OCI-LY1 (cell line): ENCODE measurements around the gene LRRC8D.

Experiments used
- H2AFZ ChIP-seq: fragments of 200-600 bp; sonication (generic), shearing (Covaris generic); 2 replicates; pipeline ENCODE4 v1.6.0; 2014; ENCODE audit warnings: antibody characterized with exemption, mild to moderate bottlenecking, low read length
- H3F3A ChIP-seq: fragments of 200-600 bp; sonication (generic), shearing (Covaris generic); 2 replicates; pipeline ENCODE4 v1.6.0; 2014; ENCODE audit warnings: mild to moderate bottlenecking, antibody characterized with exemption, low read length, moderate library complexity; ENCODE audit not compliant: insufficient read depth
- H3K27ac ChIP-seq: fragments of 200-600 bp; sonication (generic); 2 replicates; pipeline ENCODE4 v1.5.1; 2014; ENCODE audit warnings: low read length, mixed run types, mild to moderate bottlenecking, low read depth; ENCODE audit not compliant: poor library complexity, severe bottlenecking
- H3K27me3 ChIP-seq: fragments of 200-600 bp; sonication (generic); 2 replicates; pipeline ENCODE4 v1.6.0; 2014; ENCODE audit warnings: antibody characterized with exemption, mild to moderate bottlenecking, low read length, moderate library complexity; ENCODE audit not compliant: insufficient read depth
- H3K36me3 ChIP-seq: fragments of 200-600 bp; sonication (generic); 2 replicates; pipeline ENCODE4 v1.6.1; 2014; ENCODE audit warnings: mild to moderate bottlenecking, antibody characterized with exemption, low read length, moderate library complexity, mixed read lengths; ENCODE audit not compliant: insufficient read depth
- H3K4me1 ChIP-seq: fragments of 200-600 bp; sonication (generic); 2 replicates; pipeline ENCODE4 v1.5.1; 2014; ENCODE audit warnings: mild to moderate bottlenecking, low read length, moderate library complexity; ENCODE audit not compliant: insufficient read depth, severe bottlenecking
- H3K4me2 ChIP-seq: fragments of 200-600 bp; sonication (generic), shearing (Covaris generic); 2 replicates; pipeline ENCODE4 v1.6.1; 2014; ENCODE audit warnings: low read length
- H3K4me3 ChIP-seq: fragments of 200-600 bp; sonication (generic); 2 replicates; pipeline ENCODE4 v1.5.1; 2014; ENCODE audit warnings: low read length, low read depth, mild to moderate bottlenecking, mixed read lengths; ENCODE audit not compliant: poor library complexity, severe bottlenecking
- H3K79me2 ChIP-seq: fragments of 200-600 bp; shearing (Covaris generic); 2 replicates; pipeline ENCODE4 v1.6.1; 2016; ENCODE audit warnings: mixed run types, low read length, mixed read lengths; ENCODE audit not compliant: insufficient read depth
- H3K9ac ChIP-seq: fragments of 200-600 bp; sonication (generic), shearing (Covaris generic); 2 replicates; pipeline ENCODE4 v1.6.1; 2014; ENCODE audit warnings: mild to moderate bottlenecking, low read length, mixed read lengths
- H3K9me2 ChIP-seq: fragments of 200-600 bp; sonication (generic), shearing (Covaris generic); 2 replicates; pipeline ENCODE4 v1.6.1; 2014; ENCODE audit warnings: low read depth, mild to moderate bottlenecking, low read length, mixed read lengths
- H3K9me3 ChIP-seq: fragments of 200-600 bp; shearing (Covaris generic); 2 replicates; pipeline ENCODE4 v1.6.1; 2014; ENCODE audit warnings: low read length, mixed read lengths
- H4K20me1 ChIP-seq: fragments of 200-600 bp; sonication (generic), shearing (Covaris generic); 2 replicates; pipeline ENCODE4 v1.6.0; 2016; ENCODE audit warnings: mild to moderate bottlenecking, low read length; ENCODE audit not compliant: insufficient read depth
- EZH2 ChIP-seq: fragments of 200-600 bp; sonication (generic), shearing (Covaris generic); IDR thresholded peaks from 2 replicates; pipeline ENCODE4 v1.8.0; 2017; ENCODE audit warnings: borderline replicate concordance, mixed run types, mild to moderate bottlenecking, antibody characterized with exemption, low read length, moderate library complexity, mixed read lengths
- TF ChIP-seq, protein P1 (sequence below): fragments of 200-600 bp; sonication (generic), shearing (Covaris generic); IDR thresholded peaks from 2 replicates; pipeline ENCODE4 v1.5.1; 2017; ENCODE audit warnings: mild to moderate bottlenecking, antibody characterized with exemption, low read length, moderate library complexity, mixed read lengths

Gene LRRC8D

DNA sequence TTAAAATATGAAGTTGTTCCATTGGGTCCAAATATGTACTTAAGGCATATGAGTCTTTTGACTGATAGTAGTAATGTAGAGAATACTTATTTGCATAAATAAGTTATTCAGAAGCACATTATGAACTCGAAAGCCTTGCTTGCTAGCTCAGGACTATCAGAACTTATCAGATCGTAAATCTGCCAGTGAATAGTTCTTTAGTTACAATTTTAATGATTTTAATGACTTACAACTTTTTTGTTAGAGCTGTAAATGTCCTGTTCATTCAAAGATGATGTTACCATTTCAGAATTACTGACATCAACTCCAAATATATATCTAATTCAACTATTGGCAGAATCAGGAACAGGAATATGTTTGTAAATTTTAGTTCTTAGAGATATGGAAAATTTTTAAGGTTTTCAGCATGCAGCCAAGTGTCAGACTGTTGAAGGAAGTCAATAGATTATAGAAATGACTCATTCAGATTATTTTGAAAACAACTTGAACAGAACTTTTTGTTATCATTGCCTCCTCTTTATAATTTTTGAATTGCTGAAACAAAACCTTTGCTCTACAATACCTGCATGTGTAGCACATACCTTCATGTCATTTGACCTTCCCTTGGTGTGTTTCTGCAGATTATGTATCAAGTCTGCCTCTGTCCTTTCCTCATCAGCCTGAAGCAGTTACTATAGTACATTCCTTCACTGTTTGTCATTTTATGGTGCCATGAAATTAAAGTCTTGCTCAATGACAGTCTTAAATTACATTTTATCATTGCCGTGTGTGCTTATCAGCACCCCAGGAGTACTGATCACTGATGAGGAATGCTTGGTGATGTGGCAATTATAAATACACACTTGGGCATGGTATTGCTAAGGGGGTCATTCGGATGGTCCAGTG is 44.9 kb downstream of the LRRC8D start:
- no peaks in the 10 kb centered on the region for H3F3A ChIP-seq
- no peak overlapping the region for H3K27ac ChIP-seq
- H3K36me3 ChIP-seq = peaks cover 53% of the 10 kb centered on the region
- H3K9me3 ChIP-seq = no peaks in the 10 kb centered on the region
- no peak overlapping the region for H3K4me2 ChIP-seq
- H3K9me2 ChIP-seq = no peaks in the 10 kb centered on the region
- H3K27me3 ChIP-seq = no peaks in the 10 kb centered on the region
- H3K4me1 ChIP-seq = peaks cover 37% of the 10 kb centered on the region
- H3K9ac ChIP-seq = no peak overlapping the region
- H4K20me1 ChIP-seq = no peaks in the 10 kb centered on the region
- no peak for TF ChIP-seq EZH2
- TF ChIP-seq, protein P1, sequence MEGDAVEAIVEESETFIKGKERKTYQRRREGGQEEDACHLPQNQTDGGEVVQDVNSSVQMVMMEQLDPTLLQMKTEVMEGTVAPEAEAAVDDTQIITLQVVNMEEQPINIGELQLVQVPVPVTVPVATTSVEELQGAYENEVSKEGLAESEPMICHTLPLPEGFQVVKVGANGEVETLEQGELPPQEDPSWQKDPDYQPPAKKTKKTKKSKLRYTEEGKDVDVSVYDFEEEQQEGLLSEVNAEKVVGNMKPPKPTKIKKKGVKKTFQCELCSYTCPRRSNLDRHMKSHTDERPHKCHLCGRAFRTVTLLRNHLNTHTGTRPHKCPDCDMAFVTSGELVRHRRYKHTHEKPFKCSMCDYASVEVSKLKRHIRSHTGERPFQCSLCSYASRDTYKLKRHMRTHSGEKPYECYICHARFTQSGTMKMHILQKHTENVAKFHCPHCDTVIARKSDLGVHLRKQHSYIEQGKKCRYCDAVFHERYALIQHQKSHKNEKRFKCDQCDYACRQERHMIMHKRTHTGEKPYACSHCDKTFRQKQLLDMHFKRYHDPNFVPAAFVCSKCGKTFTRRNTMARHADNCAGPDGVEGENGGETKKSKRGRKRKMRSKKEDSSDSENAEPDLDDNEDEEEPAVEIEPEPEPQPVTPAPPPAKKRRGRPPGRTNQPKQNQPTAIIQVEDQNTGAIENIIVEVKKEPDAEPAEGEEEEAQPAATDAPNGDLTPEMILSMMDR = no peak
- no peak overlapping the region for H3K4me3 ChIP-seq
- peaks cover 39% of the 10 kb centered on the region for H3K79me2 ChIP-seq
- no peak overlapping the region for H2AFZ ChIP-seq

- H3K27ac ChIP-seq = no peak overlapping the region
- TF ChIP-seq, protein P1 = no peak
- TF ChIP-seq EZH2 = no peak
- no peaks in the 10 kb centered on the region for H3K9me2 ChIP-seq
- H3K9ac ChIP-seq = no peak overlapping the region
- H3K9me3 ChIP-seq = no peaks in the 10 kb centered on the region
- no peak overlapping the region for H2AFZ ChIP-seq
- H3K4me3 ChIP-seq = no peak overlapping the region
- peaks cover 59% of the 10 kb centered on the region for H3K36me3 ChIP-seq
- no peaks in the 10 kb centered on the region for H3F3A ChIP-seq
- peaks cover 39% of the 10 kb centered on the region for H3K79me2 ChIP-seq
- no peak overlapping the region for H3K4me2 ChIP-seq
- peaks cover 34% of the 10 kb centered on the region for H3K4me1 ChIP-seq
- H3K27me3 ChIP-seq = no peaks in the 10 kb centered on the region
- no peaks in the 10 kb centered on the region for H4K20me1 ChIP-seq
Observed at GRCh38 chr1:89866568-89866967, 45.7 kb downstream of the LRRC8D start.

DNA sequence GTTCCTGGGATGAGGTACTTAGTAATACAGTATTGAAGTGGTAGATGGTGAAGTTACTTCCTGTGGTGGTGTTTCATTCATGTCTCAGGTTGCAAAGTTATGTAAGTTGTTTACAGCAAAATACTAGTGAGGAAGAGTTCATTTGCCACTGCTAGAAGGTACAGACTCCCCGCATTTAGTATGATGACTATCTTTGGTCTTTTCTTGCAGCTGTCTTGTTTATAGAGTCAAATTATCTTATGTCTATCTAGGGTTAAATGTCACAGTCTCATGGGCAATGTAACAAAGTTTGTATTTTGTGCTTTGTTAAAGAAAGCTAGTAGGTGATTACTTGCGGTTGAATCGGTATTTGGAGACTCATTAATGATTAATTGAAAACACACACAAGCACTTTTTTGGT is 50.2 kb downstream of the LRRC8D start:
- H3K4me2 ChIP-seq = no peak overlapping the region
- H3F3A ChIP-seq = no peaks in the 10 kb centered on the region
- H3K79me2 ChIP-seq = peaks cover 33% of the 10 kb centered on the region
- no peaks in the 10 kb centered on the region for H3K9me2 ChIP-seq
- H3K9me3 ChIP-seq = no peaks in the 10 kb centered on the region
- H3K4me1 ChIP-seq = no peaks in the 10 kb centered on the region
- no peak overlapping the region for H2AFZ ChIP-seq
- H3K27ac ChIP-seq = no peak overlapping the region
- H4K20me1 ChIP-seq = no peaks in the 10 kb centered on the region
- TF ChIP-seq, protein P1 = no peak
- no peak for TF ChIP-seq EZH2
- H3K36me3 ChIP-seq = peaks cover 53% of the 10 kb centered on the region
- no peak overlapping the region for H3K4me3 ChIP-seq
- H3K9ac ChIP-seq = no peak overlapping the region
- H3K27me3 ChIP-seq = no peaks in the 10 kb centered on the region
